H9 (cell line): ENCODE data around the gene SPPL3. TPM values are rescaled to one million over a fixed set of nuclear protein-coding genes. Genes with fewer than 3 reads are reported as not detected.

Source experiments
- DNase-seq: peaks from one replicate; pipeline ENCODE4 v3.0.0-alpha.2; 2017
- H2AFZ ChIP-seq: one replicate; pipeline ENCODE4 v1.6.1; 2013; ENCODE audit warnings: mild to moderate bottlenecking, low read length, control low read depth, moderate library complexity
- H2AK5ac ChIP-seq: 2 replicates; pipeline ENCODE4 v1.6.1; 2013; ENCODE audit warnings: low read length, control low read depth, mixed read lengths; ENCODE audit not compliant: insufficient read length
- H2BK120ac ChIP-seq: one replicate; pipeline ENCODE4 v1.6.1; 2013; ENCODE audit warnings: low read depth, mild to moderate bottlenecking, low read length, control low read depth, inconsistent platforms; ENCODE audit not compliant: poor library complexity, severe bottlenecking
- H2BK12ac ChIP-seq: 2 replicates; pipeline ENCODE4 v1.6.1; 2013; ENCODE audit warnings: low read length, control low read depth, mixed read lengths, low read depth; ENCODE audit not compliant: insufficient read length
- H2BK15ac ChIP-seq: 2 replicates; pipeline ENCODE4 v1.6.1; 2013; ENCODE audit warnings: low read depth, low read length, control low read depth
- H2BK20ac ChIP-seq: one replicate; pipeline ENCODE4 v1.6.1; 2013; ENCODE audit warnings: low read depth, mild to moderate bottlenecking, low read length, control low read depth, inconsistent platforms; ENCODE audit not compliant: poor library complexity, severe bottlenecking
- H2BK5ac ChIP-seq: 2 replicates; pipeline ENCODE4 v1.6.1; 2013; ENCODE audit warnings: low read length, control low read depth, mixed read lengths; ENCODE audit not compliant: insufficient read length
- H3K14ac ChIP-seq: 2 replicates; pipeline ENCODE4 v1.6.1; 2013; ENCODE audit warnings: low read length, control low read depth; ENCODE audit not compliant: insufficient read depth
- H3K18ac ChIP-seq: 2 replicates; pipeline ENCODE4 v1.6.1; 2013; ENCODE audit warnings: low read depth, mild to moderate bottlenecking, mixed read lengths, low read length, control low read depth; ENCODE audit not compliant: insufficient read length
- H3K23ac ChIP-seq: 2 replicates; pipeline ENCODE4 v1.6.1; 2013; ENCODE audit warnings: low read length, control low read depth, mixed read lengths, low read depth; ENCODE audit not compliant: insufficient read length
- H3K23me2 ChIP-seq: 2 replicates; pipeline ENCODE4 v1.6.1; 2013; ENCODE audit warnings: low read depth, mild to moderate bottlenecking, mixed read lengths, low read length, control low read depth; ENCODE audit not compliant: insufficient read length, poor library complexity, severe bottlenecking
- H3K27ac ChIP-seq: 2 replicates; pipeline ENCODE4 v1.5.1; 2013; ENCODE audit warnings: low read length, control low read depth, mixed read lengths, low read depth; ENCODE audit not compliant: insufficient read length
- H3K27me3 ChIP-seq: 2 replicates; pipeline ENCODE4 v1.6.1; 2013; ENCODE audit warnings: low read length, control low read depth, inconsistent platforms; ENCODE audit not compliant: insufficient read depth
- H3K4ac ChIP-seq: 2 replicates; pipeline ENCODE4 v1.6.1; 2013; ENCODE audit warnings: low read depth, mild to moderate bottlenecking, control low read depth, inconsistent platforms, low read length, moderate library complexity
- H3K4me1 ChIP-seq: 2 replicates; pipeline ENCODE4 v1.6.1; 2013; ENCODE audit warnings: low read length, control low read depth, inconsistent platforms; ENCODE audit not compliant: insufficient read depth
- H3K4me2 ChIP-seq: 2 replicates; pipeline ENCODE4 v1.6.1; 2013; ENCODE audit warnings: low read length, control low read depth, mixed read lengths; ENCODE audit not compliant: insufficient read length, insufficient read depth
- H3K56ac ChIP-seq: 2 replicates; pipeline ENCODE4 v1.6.1; 2013; ENCODE audit warnings: low read depth, mild to moderate bottlenecking, mixed read lengths, low read length, control low read depth; ENCODE audit not compliant: insufficient read length
- H3K79me1 ChIP-seq: 2 replicates; pipeline ENCODE4 v1.6.1; 2013; ENCODE audit warnings: low read depth, mild to moderate bottlenecking, moderate library complexity, low read length, control low read depth, inconsistent platforms; ENCODE audit not compliant: insufficient read depth, poor library complexity, severe bottlenecking
- H3K79me2 ChIP-seq: 2 replicates; pipeline ENCODE4 v1.6.1; 2013; ENCODE audit warnings: low read length, control low read depth, inconsistent platforms; ENCODE audit not compliant: insufficient read depth
- H3K9ac ChIP-seq: 2 replicates; pipeline ENCODE4 v1.6.1; 2013; ENCODE audit warnings: low read length, control low read depth, mixed read lengths; ENCODE audit not compliant: insufficient read length; ENCODE audit errors: extremely low read depth
- H3K9me3 ChIP-seq: one replicate; pipeline ENCODE4 v1.6.1; 2013; ENCODE audit warnings: low read depth, low read length, inconsistent platforms; ENCODE audit not compliant: control insufficient read depth
- H3T11ph ChIP-seq: one replicate; pipeline ENCODE4 v1.6.1; 2013; ENCODE audit warnings: mild to moderate bottlenecking, low read length, control low read depth, inconsistent platforms
- H4K20me1 ChIP-seq: one replicate; pipeline ENCODE4 v1.6.1; 2013; ENCODE audit not compliant: control insufficient read depth, insufficient read length, insufficient read depth
- H4K5ac ChIP-seq: 2 replicates; pipeline ENCODE4 v1.6.1; 2013; ENCODE audit warnings: low read depth, mild to moderate bottlenecking, mixed read lengths, low read length, control low read depth; ENCODE audit not compliant: insufficient read length
- H4K8ac ChIP-seq: replicated peaks from 2 replicates; pipeline ENCODE4 v1.6.1; 2013; ENCODE audit warnings: low read length, control low read depth, mixed read lengths, low read depth; ENCODE audit not compliant: insufficient read length
- H4K91ac ChIP-seq: 2 replicates; pipeline ENCODE4 v1.6.1; 2013; ENCODE audit warnings: low read depth, mild to moderate bottlenecking, moderate library complexity, mixed read lengths, low read length, control low read depth; ENCODE audit not compliant: insufficient read length
- H3K27ac Mint-ChIP-seq, 3 experiments: 2 replicates in 2 of 3; 3 replicates in 1 of 3; pipeline ENCODE4 v1.8.0; 2020 to 2021; ENCODE audit warnings: mixed read lengths in 3 of 3, mild to moderate bottlenecking in 1 of 3, moderate library complexity in 1 of 3
- H3K27me3 Mint-ChIP-seq: 2 replicates; pipeline ENCODE4 v1.8.0; 2021; ENCODE audit warnings: low read depth, mild to moderate bottlenecking, moderate library complexity, mixed read lengths
- H3K36me3 Mint-ChIP-seq, 3 experiments: 2 replicates in 2 of 3; 3 replicates in 1 of 3; pipeline ENCODE4 v1.8.0; 2020 to 2021; ENCODE audit warnings: low read depth in 3 of 3, mixed read lengths in 3 of 3; ENCODE audit not compliant: insufficient read depth in 1 of 3
- H3K4me1 Mint-ChIP-seq, 2 experiments: 2 replicates each; pipeline ENCODE4 v1.8.0; 2020; ENCODE audit warnings: mixed read lengths in 2 of 2
- H3K4me3 Mint-ChIP-seq, 2 experiments: 2 replicates in 1 of 2; 3 replicates in 1 of 2; pipeline ENCODE4 v1.8.0; 2020 to 2021; ENCODE audit warnings: mild to moderate bottlenecking in 2 of 2, mixed read lengths in 2 of 2, moderate library complexity in 1 of 2
- H3K9me3 Mint-ChIP-seq, 2 experiments: 2 replicates in 1 of 2; 3 replicates in 1 of 2; pipeline ENCODE4 v1.8.0; 2020; ENCODE audit warnings: mild to moderate bottlenecking in 2 of 2, mixed read lengths in 2 of 2, moderate library complexity in 1 of 2
- CTCF ChIP-seq: fragments of 200-600 bp; sonication (generic); conservative IDR thresholded peaks from 3 replicates; pipeline ENCODE4 v1.8.0; 2021; ENCODE audit warnings: antibody characterized with exemption, mild to moderate bottlenecking
- WGBS: extraction: QIAGEN DNeasy Blood & Tissue Kit; methylation state at CpG from one replicate; pipeline ENCODE4 v1.1.7; 2013; ENCODE audit warnings: missing lambda C conversion rate, low lambda C conversion rate, mixed read lengths; ENCODE audit not compliant: insufficient read length; ENCODE audit errors: extremely low coverage; 5-methylcytosine and 5-hydroxymethylcytosine counted together
- total RNA-seq: library from RNA; stranded (reverse); gene quantifications from 2 replicates; pipeline ENCODE4 v1.2.1, GENCODE V29; 2021

Gene SPPL3
- total RNA-seq, 1 experiment from 2014 or later, result 46.3 TPM

- H3K18ac ChIP-seq, result no peak within 1 kb of the TSS
- peak within 1 kb of the TSS; percentile 52 to 95 (median 79); a peak in 4 of 7 replicates for H3K27ac Mint-ChIP-seq
- 0 out of 2 replicates have a peak, but pooled peaks cover 2% of the 10 kb centered on the region for H3K79me2 ChIP-seq
- H2BK15ac ChIP-seq, result no peak within 1 kb of the TSS
- WGBS, result no CpG with 5 or more reads among the region's 66 CpGs
- H3K27me3 Mint-ChIP-seq, result peaks cover 7% of the 10 kb centered on the region; the same call in 1 of the 2 replicates
- H4K5ac ChIP-seq, result no peak within 1 kb of the TSS
- no peak for TF ChIP-seq CTCF
- H3K23ac ChIP-seq, result no peak within 1 kb of the TSS
- H2AFZ ChIP-seq, result no peak within 1 kb of the TSS
- no peaks in the 10 kb centered on the region for H3K4me1 ChIP-seq
- H3K27me3 ChIP-seq, result no peaks in the 10 kb centered on the region
- peak within 1 kb of the TSS; percentile 73 for H3K4me2 ChIP-seq
- no peak within 1 kb of the TSS for H3K56ac ChIP-seq
- H2BK5ac ChIP-seq, result no peak within 1 kb of the TSS
- H3K27ac ChIP-seq, result no peak within 1 kb of the TSS
- no peaks in the 10 kb centered on the region for H3K79me1 ChIP-seq
- no peak within 1 kb of the TSS for H2BK12ac ChIP-seq
- peaks cover 5% of the 10 kb centered on the region for H3K23me2 ChIP-seq
- no peak within 1 kb of the TSS for H3K9ac ChIP-seq
- H2BK20ac ChIP-seq, result no peak within 1 kb of the TSS
- no peak within 1 kb of the TSS for H2BK120ac ChIP-seq
- no peak within 1 kb of the TSS for H3K4ac ChIP-seq
- H3K9me3 ChIP-seq, result no peaks in the 10 kb centered on the region
- H3K4me3 Mint-ChIP-seq, result peak within 1 kb of the TSS; percentile 79 to 86
- no peaks in the 10 kb centered on the region for H4K20me1 ChIP-seq
- H3K4me1 Mint-ChIP-seq, result peaks cover 14 to 17% of the 10 kb centered on the region in 2 experiments
- no peak within 1 kb of the TSS for H4K8ac ChIP-seq
- peak; percentile 94 for DNase-seq
- H2AK5ac ChIP-seq, result no peak within 1 kb of the TSS
- peak within 1 kb of the TSS; percentile 41; the same call in 1 of the 2 replicates for H3K14ac ChIP-seq
- peaks cover 19 to 51% (median 48%) of the 10 kb centered on the region in 3 experiments for H3K36me3 Mint-ChIP-seq
- H3T11ph ChIP-seq, result no peak within 1 kb of the TSS
- H4K91ac ChIP-seq, result no peak within 1 kb of the TSS
- H3K9me3 Mint-ChIP-seq, result no peaks in the 10 kb centered on the region; a peak in 1 of 5 replicates
Observed at GRCh38 chr12:120725659-120726509, 178.3 kb downstream of the SPPL3 start, which contains the start of gene ACADS. ACADS (plus strand) TSS chr12:120725826; CDS start chr12:120725886, 60 bp downstream.
